CD4-positive, alpha-beta T cell treated with Interleukin-6 at 100 ng/mL for 8 hours (primary cell): ENCODE data around the gene ATF4.

Experiments used
- DNase-seq: peaks from one replicate; pipeline ENCODE4 v3.0.0-alpha.2; 2020; ENCODE audit warnings: mixed read lengths, low spot score

Gene ATF4

DNA sequence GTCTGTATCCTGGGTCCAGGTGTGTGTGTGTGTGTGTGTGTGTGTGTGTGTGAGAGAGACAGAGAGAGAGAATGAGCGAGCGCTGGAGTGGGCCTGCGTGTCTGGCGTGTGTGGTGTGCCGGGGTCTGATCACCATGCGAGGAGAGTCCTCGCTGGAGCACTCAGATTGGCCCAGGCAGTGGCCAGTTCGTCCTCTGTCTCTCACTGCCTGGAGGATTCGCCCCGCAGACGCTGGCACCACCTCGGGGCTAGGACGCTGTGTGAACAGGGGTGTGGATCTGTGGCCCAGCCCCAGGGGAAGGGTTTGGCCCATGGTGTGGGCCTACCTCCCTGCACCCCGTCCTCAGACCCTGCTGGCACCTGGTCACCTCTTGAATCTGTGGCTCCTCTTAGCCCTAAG, 38.6 kb downstream of the ATF4 start:
- DNase-seq, result no peak

GRCh38 chr22:39559456-39560105, 39.2 kb downstream of the ATF4 start:
- DNase-seq, result no peak

- DNase-seq, result no peak
Observed at GRCh38 chr22:39560127-39560526, 39.8 kb downstream of the ATF4 start.

DNA sequence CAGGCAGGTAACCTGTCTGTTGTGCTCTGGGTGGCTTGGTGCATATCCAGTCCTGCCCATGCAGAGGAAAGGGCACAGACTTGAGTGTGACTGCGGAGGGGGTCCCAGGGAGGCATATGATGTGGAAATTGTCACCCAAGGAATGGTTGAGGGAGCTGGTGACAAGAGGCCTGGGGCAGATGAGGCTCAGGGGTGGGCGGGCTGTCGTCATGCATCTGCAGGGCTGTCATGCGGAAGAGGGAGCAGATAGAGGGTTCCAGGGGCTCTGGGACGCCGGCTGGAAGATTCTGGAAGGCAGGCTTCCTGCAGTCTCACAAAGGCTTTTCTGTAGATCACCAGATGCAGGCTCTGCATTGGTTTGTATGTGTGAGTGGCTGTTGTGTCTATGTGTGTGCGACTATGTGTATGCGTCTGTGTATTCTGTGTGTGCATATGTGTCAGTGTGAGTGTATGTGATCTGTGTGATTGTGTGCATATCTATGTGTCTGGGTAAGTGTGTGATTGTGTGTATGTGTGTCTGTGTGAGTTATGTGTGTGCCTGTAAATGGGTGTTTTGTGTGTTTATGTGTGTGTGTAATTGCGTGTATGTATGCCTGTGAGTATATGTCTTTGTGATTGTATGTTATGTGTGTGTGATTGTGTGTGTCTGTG, 42.6 kb downstream of the ATF4 start:
- no peak for DNase-seq

- no peak for DNase-seq
Observed at GRCh38 chr22:39563571-39564428, 43.4 kb downstream of the ATF4 start.

- no peak for DNase-seq
Observed at GRCh38 chr22:39565414-39565944, 45.1 kb downstream of the ATF4 start.

GRCh38 chr22:39567135-39567946, 47.0 kb downstream of the ATF4 start:
- peak; percentile 66 for DNase-seq

DNA sequence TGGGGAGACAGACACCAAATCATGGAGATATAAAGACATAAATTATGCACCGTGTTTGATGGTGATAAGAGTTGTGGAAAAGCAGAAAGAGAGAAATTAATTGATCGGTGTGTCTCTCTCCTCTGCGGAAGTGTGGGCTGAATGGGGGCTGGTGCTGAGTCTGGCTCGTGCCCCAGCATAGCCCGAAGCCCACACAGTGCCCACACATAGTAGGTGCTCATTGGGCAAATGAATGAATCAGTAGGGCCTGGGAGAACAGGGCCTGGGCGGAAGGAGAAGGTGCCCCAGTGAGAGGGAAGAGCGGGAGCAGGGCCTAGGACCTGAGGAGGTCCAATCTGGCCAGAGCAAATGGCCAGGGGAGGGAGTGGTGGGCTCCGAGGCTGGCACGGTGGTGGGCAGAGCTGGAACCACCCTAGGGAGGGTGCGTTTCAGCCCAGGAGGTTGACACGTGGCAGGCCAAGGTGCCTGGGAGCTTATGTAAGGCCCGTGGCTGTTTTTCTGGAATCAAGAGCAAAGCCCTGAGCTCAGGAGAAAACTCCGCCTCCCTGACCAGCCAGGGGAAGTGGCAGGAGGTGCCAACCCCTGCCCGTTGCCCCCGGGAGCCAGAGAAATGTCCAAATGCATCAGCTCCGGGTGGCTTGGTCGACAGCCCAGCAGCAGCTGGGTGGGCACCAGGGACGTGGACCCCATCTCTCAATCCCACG, 48.1 kb downstream of the ATF4 start:
- no peak for DNase-seq

GRCh38 chr22:39569066-39569465, 48.7 kb downstream of the ATF4 start:
- DNase-seq, result no peak

- DNase-seq, result no peak
Observed at GRCh38 chr22:39570226-39570625, 49.9 kb downstream of the ATF4 start.

DNA sequence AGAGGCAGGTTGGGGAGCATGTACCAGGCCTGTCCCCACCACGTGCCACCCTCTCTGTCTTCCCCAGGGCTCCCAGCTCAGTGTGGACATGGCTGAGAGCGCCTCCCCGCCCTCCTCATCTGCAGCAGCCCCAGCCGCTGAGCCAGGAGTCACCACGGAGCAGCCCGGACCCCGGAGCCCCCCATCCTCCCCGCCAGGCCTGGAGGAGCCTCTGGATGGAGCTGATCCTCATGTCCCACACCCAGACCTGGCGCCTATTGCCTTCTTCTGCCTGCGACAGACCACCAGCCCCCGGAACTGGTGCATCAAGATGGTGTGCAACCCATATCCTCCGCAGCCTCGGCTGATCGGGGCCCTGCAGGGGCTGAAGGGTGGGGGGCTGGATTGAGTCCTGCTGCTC, 50.3 kb downstream of the ATF4 start, which contains the start of gene CACNA1I:
Gene CACNA1I (plus strand): TSS at position 89 of the 400 bp plus-strand sequence. CDS start 0 bp downstream, at position 89.
- no peak for DNase-seq

- no peak for DNase-seq
Observed at GRCh38 chr22:39571538-39571937, 51.2 kb downstream of the ATF4 start.
